ENCODE measurements around the gene KRTAP1-4.
"Not testable (repeated sequence)": the region's sequence is repeated elsewhere in the genome, so short reads cannot be mapped to it uniquely, and the experiment has no call there.

KRTAP1-4 gene, protein sequence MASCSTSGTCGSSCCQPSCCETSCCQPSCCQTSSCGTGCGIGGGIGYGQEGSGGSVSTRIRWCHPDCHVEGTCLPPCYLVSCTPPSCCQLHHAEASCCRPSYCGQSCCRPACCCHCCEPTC

DNA sequence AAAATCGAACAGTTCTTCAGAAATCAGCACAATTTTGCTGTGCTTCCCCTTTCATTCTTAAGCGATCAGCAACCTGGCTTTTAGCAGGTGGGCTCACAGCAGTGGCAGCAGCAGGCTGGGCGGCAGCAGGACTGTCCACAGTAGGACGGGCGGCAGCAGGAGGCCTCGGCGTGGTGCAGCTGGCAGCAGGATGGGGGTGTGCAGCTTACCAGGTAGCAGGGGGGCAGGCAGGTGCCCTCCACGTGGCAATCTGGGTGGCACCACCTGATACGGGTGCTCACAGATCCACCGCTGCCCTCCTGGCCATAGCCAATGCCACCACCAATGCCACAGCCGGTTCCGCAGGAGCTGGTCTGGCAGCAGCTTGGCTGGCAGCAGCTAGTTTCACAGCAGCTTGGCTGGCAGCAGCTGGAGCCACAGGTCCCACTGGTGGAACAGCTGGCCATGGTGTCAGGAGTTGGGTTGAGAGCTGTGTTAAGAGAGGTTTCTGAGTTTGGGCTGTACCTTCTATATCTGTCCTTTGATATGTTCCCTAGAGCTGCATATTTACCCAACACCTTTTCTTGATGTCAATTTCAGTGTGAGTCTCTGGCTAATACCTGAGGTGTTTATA is at the start of gene KRTAP1-4:
KRTAP1-4 (minus strand) TSS at position 563 of the 613 bp plus-strand sequence; CDS start at position 446, 117 bp downstream.
- DNase-seq (ENCODE audit: low spot score) = no peak

DNA sequence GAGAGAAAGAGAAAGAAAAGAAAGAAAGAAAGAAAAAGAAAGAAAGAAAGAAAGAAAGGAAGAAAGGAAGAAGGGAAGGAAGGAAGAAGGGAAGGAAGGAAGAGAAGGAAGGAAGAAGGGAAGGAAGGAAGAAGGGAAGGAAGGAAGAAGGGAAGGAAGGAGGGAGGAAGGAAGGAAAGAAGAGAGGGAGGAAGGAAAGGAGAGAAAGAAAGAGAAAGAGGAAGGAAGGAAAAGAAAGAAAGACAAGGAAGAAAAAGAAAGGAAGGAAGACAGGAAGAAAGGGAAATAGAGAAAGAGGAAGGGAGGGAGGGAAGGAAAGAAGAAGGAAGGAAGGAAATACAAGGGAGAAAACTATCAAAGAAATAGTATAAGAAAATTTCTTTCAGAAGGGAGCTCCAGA is 46.8 kb upstream of the KRTAP1-4 start:
- DNase-seq (ENCODE audit: low spot score) = no peak

DNA sequence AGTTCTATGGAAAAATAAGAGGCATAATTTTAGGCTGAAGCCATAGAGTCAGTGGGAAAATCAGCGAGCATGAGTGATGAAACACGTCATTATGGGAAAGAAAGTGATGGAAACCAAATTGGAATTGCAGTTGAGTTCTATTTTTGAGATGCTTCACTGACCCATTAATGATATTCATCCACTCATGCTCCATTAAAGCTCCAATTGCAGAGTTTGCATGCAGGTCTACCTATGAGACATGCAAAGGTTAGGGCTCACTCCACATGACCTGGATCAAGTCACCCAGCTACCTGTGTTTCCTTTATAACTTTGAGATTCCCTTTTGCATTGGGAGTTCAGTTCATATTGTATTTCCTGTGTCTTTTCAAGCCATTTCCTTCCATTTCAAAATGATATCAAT is 43.7 kb upstream of the KRTAP1-4 start:
- DNase-seq (ENCODE audit: low spot score) = no peak

DNA sequence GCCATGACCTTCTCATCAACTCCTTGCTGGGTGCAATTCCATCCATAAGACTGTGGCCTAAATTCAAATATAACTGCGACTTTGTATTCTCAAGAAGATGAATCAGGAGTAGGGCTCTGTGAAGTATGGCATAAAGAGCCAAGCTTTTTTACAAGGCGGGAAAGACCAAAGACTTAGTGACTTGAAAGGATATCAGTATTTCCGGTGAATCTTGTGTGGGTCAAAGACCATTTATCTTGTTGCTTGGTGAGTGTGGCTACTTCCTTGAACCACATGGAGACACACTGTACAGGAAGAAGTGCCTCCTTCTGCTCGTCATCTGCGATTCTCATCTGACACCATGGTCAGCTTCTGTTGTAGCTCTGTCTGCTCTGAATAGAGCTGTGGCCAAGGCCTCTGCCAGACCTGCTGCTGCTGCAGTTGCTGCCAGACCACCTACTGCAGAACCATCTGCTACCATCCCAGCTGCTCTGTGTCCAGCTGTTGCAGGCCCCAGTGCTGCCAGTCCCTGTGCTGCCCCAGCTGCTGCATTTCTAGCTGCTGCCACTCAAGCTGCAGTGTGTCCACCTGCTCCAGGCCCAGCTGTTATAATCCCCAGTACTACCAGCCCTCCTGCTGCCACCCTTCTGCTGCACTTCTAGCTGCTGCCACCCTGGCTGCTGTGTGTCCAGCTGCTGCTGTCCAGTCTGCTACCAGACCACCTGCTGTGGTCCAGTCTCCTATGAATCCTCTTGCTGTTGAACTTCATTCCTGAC is 41.8 kb upstream of the KRTAP1-4 start:
- no peak for DNase-seq (ENCODE audit: low spot score)

DNA sequence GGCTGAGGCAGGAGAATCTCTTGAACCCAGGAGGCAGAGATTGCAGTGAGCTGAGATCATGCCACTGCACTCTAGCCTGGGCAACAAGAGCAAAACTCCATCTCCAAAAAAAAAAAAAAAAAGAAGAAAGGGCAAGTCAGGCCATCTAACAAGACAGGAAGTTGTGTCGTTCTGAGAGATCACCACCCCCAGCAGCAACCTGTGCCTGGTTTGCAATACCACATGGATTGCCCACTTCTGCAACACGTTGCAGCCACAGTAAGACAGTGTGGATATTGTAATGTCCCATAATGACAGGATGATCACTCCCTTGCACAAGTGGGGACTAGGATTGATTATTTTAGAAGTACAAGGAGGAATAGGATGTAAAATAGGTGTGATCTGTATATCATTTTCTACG is 39.0 kb upstream of the KRTAP1-4 start:
- DNase-seq (ENCODE audit: low spot score) = no peak

DNA sequence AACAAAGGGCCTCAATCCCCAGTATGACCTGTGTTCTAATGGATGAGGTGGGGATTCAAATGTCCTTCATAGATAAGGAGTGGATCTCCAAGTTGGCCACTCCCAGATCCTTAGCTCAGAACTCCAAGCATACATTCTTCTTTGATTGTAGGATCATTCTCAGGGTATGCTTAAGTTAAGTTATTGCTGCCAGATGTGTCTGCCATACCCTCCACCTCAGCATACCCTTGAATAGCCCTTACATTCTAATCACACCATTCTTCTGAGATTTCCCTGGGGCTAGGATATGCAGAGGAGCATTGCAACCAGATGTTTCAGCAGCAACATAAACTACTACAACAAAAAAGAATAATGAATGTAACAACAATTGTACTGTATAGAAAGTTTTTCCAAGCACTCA is 37.3 kb upstream of the KRTAP1-4 start:
- DNase-seq (ENCODE audit: low spot score) = no peak

DNA sequence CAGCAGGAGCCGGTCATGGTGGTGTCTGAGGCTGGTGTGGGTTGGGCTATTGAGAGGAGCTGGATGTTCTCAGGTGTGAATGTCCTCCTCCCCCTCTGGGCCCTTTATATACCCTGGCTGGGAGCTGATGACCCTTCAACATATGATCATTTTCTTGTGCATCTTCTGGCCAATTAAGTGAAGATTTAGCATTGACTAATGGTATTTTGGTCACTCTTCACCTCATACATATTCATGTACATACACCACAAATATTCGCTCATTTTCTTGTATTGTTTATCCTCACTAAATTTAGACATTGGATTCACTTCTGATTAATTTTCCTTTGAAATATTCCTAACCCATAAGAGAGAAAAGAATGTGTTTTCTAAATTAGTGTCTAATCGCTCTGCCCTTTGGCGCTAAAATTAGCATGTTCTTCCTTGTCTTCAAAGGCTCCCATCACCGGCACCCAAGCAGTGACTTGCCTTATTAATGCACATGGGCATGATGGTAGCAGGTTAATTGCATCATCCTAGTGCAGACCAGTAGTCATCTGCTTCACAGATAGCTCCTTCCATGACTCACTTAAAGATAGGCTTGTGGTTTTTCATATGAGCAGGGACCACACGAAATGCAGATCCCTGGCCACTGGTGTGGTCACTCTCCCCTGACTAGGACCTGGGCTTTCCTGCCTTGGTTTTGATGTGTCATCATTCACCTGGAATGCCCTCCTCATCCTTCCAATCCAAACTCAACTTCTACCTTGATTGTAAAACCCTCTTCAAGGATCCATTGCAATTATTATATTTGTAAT is 36.0 kb upstream of the KRTAP1-4 start, which contains the start of gene KRTAP2-4:
KRTAP2-4 (minus strand) TSS at position 51 of the 796 bp plus-strand sequence; CDS start at position 17, 34 bp downstream.
- DNase-seq (ENCODE audit: low spot score) = no peak

DNA sequence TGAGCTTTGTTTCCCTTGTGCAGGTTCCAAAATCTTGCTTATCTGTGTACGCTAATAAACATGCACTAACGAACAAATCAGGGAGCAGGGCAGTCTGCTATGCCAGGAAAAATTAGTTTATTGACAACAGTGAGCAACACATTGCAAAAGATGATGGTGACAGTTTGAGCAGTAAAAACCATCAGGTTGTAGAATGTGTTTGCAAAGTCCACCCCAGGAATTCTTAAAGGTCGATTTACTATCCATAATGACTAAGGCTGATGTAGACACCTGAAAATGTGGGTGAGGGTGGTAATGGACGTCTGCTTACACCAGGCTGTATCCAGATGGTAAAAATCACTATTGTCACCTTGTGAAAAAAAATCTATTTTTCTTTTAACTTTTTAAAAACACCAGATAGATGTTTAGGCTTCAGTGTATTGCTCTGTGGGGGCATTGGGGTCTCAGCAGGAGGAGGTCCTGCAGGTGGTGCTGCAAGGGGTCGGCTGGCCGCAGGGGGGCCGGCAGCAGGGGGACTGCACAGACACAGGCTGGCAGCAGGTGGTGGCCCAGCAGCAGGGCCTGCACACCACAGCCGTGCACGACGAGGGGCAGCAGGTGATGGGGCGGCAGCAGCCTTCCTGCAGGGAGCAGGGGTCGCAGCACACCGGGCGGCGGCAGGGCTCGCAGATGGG is 35.2 kb upstream of the KRTAP1-4 start:
- not testable (repeated sequence) for DNase-seq (ENCODE audit: low spot score)

DNA sequence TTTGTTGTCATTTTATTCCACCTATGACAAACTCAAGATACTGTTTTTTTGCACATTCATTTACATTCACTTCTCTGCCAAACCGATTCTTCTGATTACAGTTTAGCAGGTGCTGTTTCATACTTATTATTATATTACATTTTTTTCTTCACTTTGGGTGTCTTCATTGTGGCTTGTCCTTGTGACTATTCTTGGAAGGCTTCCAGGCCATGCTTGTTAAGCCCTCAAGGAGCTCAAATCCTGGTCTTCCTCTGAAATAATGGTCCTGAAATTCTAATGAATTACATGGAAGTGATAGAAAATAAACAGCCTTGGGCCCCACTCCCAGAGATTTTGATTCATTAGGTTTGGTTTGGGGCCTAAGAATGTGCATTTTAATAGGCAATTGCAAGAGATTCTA is 34.3 kb upstream of the KRTAP1-4 start:
- DNase-seq (ENCODE audit: low spot score) = no peak

DNA sequence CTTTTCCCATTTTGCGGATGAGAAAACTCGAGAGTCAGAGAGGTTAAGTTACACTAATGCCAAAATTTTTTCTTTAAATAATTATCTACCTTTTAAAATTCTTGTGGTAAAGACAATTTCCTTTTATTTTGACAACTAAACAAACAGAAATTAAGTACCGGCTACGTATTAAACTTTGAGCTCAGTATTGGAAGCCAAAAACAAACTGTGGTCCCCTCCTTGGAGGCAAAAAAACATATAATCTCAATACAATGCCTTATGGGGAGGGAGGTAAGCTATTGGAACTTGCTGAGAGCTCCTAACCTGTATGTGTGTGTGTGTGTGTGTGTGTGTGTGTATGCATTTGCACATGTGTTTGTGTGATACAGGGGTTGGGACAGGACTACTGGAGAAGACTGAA is 33.5 kb upstream of the KRTAP1-4 start:
- no peak for DNase-seq (ENCODE audit: low spot score)

DNA sequence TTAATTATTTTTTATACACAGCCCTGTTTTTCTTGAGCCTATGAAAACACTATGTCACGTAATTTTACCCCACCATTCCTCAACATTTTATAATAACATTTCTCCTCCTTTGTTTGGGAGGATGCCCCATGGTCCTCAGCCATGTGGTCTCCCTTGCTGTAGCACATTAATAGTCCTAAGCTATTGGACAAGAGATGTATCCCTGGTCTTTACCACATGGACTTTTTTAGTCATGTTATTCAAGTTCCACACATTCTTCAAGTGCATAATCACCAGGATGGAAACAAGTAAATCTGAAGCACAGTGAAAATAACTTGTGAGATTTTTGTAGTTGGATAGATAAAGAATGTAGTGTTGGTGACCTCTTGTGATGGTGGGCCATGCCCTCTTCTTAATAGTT is 32.0 kb upstream of the KRTAP1-4 start:
- DNase-seq (ENCODE audit: low spot score) = peak; percentile 20

DNA sequence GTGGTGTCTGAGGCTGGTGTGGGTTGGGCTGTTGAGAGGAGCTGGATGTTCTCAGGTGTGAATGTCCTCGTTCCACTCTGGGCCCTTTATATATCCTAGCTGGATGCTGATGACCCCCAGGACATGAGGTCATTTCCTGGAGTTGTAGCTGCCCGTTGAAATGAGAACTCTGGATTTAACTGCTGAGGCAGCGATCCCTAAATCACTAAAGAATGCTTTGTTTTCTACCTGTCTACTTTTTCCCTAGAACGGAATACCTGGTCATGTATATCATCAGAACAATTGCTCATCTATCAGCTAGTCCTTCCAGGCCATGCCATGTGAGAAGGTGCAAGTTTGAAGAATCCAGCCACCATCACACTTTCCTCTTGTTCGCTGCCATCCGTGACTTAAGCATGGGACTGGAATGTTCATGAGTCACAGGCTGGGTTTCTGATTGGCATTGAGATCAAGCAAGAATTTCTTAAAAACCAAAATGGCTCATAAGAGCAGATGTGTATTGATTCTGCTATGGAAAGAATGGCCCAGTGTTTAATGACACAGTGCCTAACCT is 30.1 kb upstream of the KRTAP1-4 start, which contains the start of gene KRTAP2-3:
KRTAP2-3 (minus strand) TSS at position 63 of the 553 bp plus-strand sequence. CDS start 64 bp downstream, outside the sequence.
- peak; percentile 89 for DNase-seq (ENCODE audit: low spot score)

DNA sequence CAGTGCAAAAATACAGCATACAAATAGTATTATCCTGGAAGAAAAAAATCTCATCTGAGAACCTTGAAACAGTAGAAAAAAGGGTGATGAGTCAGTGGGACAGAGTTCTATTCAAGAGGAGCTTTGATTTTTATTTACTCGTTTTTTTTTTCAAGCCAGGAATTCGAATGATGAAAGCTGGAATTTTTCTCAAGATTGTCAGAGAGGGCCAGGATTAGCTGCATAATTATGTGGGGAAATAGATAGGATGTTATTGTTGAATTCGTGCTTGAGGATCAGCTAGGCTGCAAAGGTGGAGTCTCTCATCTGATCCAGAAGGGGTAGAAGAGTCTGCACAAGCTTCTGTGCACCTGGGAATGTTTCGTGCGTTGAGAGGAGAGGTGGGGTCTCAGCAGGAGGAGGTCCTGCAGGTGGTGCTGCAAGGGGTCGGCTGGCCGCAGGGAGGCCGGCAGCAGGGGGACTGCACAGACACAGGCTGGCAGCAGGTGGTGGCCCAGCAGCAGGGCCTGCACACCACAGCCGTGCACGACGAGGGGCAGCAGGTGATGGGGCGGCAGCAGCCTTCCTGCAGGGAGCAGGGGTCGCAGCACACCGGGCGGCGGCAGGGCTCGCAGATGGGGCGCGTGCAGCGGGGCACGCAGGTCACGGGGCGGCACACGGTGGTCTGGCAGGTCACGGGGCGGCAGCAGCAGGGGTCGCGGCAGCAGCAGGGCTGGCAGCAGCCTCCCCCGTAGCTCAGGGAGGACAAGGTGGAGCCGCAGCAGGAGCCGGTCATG is 29.5 kb upstream of the KRTAP1-4 start:
- DNase-seq (ENCODE audit: low spot score) = peak; percentile 82

DNA sequence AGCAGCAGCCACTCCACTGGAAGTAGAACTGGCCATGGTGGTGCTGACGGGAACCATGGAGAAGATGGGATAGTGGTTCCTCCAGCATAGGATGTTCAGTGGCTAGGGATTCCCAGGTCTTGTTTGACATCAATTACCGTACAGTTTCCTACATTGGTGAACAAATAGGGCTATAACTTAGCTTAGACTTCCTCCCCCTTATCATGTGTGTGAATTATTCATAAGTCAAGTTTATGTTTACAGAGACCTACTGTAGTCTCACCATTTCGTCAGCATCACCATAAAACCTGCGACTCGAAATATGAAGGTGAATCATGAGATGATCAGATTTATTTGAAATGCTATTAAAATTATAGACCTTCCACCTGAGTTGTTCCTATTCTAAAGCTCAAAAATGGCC is 28.7 kb upstream of the KRTAP1-4 start:
- no peak for DNase-seq (ENCODE audit: low spot score)

DNA sequence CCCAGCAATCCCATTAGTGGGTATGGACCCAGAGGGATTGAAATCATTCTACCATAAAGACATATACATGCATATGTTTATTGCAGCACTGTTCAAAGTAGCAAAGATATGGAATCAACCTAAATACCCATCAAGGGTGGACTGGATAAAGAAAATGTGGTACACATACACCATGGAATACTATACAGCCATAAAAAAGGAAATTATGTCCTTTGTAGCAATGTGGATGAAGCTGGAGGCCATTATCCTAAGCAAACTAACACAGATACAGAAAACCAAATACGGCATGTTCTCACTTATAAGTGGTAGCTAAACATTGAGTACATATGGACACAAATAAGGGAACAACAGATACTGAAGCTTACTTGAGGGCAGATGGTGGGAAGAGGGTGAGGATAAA is 27.6 kb upstream of the KRTAP1-4 start:
- no peak for DNase-seq (ENCODE audit: low spot score)

DNA sequence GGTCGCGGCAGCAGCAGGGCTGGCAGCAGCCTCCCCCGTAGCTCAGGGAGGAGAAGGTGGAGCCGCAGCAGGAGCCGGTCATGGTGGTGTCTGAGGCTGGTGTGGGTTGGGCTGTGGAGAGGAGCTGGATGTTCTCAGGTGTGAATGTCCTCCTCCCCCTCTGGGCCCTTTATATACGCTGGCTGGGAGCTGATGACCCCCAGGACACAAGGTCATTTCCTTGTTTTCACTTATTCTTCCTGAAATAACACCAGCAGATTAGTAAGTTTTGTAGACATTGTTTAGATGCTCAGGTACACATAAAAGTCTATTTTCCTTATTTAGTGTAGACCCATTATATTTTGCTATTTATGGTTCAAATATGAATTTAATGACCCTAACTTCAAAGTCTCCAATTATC is 25.1 kb upstream of the KRTAP1-4 start, which contains the start of gene KRTAP2-2:
KRTAP2-2 (minus strand) TSS at position 101 of the 400 bp plus-strand sequence; CDS start at position 82, 19 bp downstream.
- DNase-seq (ENCODE audit: low spot score) = not testable (repeated sequence)

DNA sequence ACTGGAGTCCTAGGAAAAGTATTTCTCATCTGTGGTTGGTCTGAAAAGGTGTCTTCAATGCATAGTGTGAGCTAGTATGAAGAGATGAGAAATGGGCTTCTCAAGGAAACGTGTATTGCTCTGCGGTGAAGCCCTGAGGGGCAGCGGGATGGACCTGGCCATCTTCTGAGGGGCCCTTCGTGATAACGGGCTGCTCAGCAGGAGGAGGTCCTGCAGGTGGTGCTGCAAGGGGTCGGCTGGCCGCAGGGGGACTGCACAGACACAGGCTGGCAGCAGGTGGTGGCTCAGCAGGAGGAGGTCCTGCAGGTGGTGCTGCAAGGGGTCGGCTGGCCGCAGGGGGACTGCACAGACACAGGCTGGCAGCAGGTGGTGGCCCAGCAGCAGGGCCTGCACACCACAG is 24.6 kb upstream of the KRTAP1-4 start:
- DNase-seq (ENCODE audit: low spot score) = not testable (repeated sequence)

DNA sequence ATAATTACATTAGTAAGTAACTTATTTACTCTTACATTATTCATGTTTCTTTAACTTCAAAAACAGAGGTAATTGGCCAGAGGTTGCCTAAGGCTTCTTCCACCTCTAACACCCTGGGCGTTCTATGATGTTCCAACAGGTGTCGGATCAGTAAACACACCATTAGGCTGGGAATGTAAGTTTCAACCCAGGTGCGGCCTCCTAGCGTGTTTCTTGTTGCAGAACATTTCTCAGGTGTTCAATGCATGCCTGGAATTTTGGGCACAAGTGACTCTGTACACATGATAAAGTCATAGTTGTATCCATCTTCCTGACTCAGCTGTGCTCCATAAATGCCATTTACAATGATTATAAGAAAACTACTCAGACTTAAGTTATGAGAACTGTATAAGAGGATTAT is 24.0 kb upstream of the KRTAP1-4 start:
- no peak for DNase-seq (ENCODE audit: low spot score)

DNA sequence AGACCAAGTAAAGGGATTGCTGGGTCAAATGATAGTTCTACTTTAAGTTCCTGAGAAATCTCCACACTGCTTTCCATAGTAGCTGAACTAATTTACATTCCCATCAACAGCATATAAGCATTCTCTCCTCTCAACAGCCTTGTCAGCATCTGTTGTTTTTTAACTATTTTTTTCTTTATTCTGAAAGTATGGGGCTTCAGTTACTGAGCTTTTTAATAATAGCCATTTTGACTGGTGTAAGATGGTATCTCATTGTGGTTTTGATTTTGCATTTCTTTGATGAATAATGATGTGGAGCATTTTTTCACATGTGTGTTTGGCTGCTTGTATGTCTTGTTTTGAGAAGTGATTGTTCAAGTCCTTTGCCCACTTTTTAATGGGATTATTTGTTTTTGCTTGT is 22.6 kb upstream of the KRTAP1-4 start:
- no peak for DNase-seq (ENCODE audit: low spot score)

DNA sequence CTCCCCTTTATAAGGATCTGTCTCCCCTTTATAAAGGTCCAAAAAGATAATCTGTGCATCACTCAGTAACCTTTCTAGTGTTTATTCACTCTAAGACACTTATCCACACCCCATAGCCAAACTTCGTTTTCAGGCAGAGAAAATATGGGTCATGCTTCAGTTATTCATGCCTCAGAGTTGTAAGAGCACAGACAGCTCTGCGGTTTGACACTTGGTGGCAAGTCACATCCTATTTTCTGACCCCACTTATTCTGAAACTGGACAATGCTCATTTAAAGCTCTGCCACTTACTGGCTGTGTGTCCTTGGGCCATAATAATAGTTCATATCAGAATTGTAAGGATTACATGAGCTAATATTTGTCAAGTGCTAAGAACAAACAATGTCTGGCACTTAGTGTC is 19.1 kb upstream of the KRTAP1-4 start:
- DNase-seq (ENCODE audit: low spot score) = no peak

DNA sequence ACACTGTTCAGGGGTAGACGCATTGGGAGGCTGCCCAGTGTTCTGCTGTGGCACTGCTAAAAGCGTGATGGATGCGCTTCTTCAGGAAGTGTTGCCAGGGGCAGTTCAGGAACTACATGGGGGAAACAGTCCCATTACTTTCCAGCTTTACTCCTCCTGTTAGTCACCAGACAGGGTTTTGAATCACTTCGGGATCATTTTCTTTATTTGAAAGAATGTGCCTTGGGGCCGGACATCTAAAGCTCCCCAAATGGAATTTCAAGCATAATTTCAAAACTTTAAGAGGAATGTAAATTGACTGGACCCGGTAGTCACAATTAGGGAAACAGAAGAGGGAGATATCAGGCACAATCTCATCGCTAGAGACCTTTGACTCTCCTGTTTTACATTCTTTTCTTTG is 18.4 kb upstream of the KRTAP1-4 start:
- DNase-seq (ENCODE audit: low spot score) = peak; percentile 12

Measured in COLO829 (cell line).